NCI-H1694 (cell line): ENCODE data around the gene BCLAF1.
A peak's percentile ranks its signal among the peaks of the same experiment; 100 is the strongest.
"Not testable (repeated sequence)": the region's sequence is repeated elsewhere in the genome, so short reads cannot be mapped to it uniquely, and the experiment has no call there.

ENCODE experiments used
- DNase-seq: peaks from one replicate; lab custom pipeline; 2025; lab: John Stamatoyannopoulos, UW

The BCLAF1 gene

GRCh38 chr6:136309729-136310311 lies 20.2 kb upstream of the BCLAF1 start:
- no peak for DNase-seq

GRCh38 chr6:136309171-136309570 lies 19.5 kb upstream of the BCLAF1 start:
- no peak for DNase-seq

- not testable (repeated sequence) for DNase-seq
These were observed 18.8 kb upstream of the BCLAF1 start for GRCh38 chr6:136308469-136308868.

GRCh38 chr6:136307351-136307750 lies 17.7 kb upstream of the BCLAF1 start:
- DNase-seq: peak; percentile 35

GRCh38 chr6:136306466-136306865 lies 16.8 kb upstream of the BCLAF1 start:
- DNase-seq: no peak

GRCh38 chr6:136304410-136304809 lies 14.8 kb upstream of the BCLAF1 start:
- no peak for DNase-seq

- DNase-seq: no peak
These were observed 13.9 kb upstream of the BCLAF1 start for GRCh38 chr6:136303516-136303915.

- DNase-seq: no peak
These were observed 5.0 kb upstream of the BCLAF1 start for GRCh38 chr6:136294621-136295020.

GRCh38 chr6:136290410-136291010 lies 864 bp upstream of the BCLAF1 start:
- peak; percentile 60 for DNase-seq

- DNase-seq: peak; percentile 69
These were observed 393 bp downstream of the BCLAF1 start for GRCh38 chr6:136289327-136289578.

GRCh38 chr6:136288566-136289326 lies 900 bp downstream of the BCLAF1 start:
- no peak for DNase-seq

- DNase-seq: no peak
These were observed 4.7 kb downstream of the BCLAF1 start for GRCh38 chr6:136284909-136285308.

GRCh38 chr6:136282906-136283305 lies 6.7 kb downstream of the BCLAF1 start:
- no peak for DNase-seq

GRCh38 chr6:136280032-136280609 lies 9.5 kb downstream of the BCLAF1 start:
- no peak for DNase-seq

GRCh38 chr6:136274062-136274461 lies 15.6 kb downstream of the BCLAF1 start:
- DNase-seq: no peak

- no peak for DNase-seq
These were observed 24.5 kb downstream of the BCLAF1 start for GRCh38 chr6:136265101-136265500.

GRCh38 chr6:136262940-136263339 lies 26.7 kb downstream of the BCLAF1 start:
- DNase-seq: no peak

- no peak for DNase-seq
These were observed 34.7 kb downstream of the BCLAF1 start for GRCh38 chr6:136254851-136255466.

GRCh38 chr6:136253734-136254133 lies 35.9 kb downstream of the BCLAF1 start:
- DNase-seq: no peak

- DNase-seq: no peak
These were observed 37.2 kb downstream of the BCLAF1 start for GRCh38 chr6:136252441-136252840.

GRCh38 chr6:136251394-136251793 lies 38.3 kb downstream of the BCLAF1 start:
- no peak for DNase-seq

GRCh38 chr6:136250686-136251008 lies 39.0 kb downstream of the BCLAF1 start:
- no peak for DNase-seq
